AG04450 (cell line): ENCODE measurements around the gene TM9SF3. TPM values are rescaled to one million over a fixed set of nuclear protein-coding genes. Genes with fewer than 3 reads are reported as not detected.

Experiments used
- CTCF ChIA-PET: fragments of 300-600, 350-600 bp; formaldehyde crosslinking; extraction: SDS; loops from one replicate; lab custom pipeline; 2022; ENCODE audit warnings: antibody characterized with exemption, inconsistent platforms; lab: Charles Lee
- POLR2A ChIA-PET: fragments of 350-600 bp; formaldehyde crosslinking; extraction: SDS; loops from one replicate; lab custom pipeline; 2021; ENCODE audit warnings: antibody characterized with exemption, inconsistent platforms; lab: Yijun Ruan, JAX
- DNase-seq: peaks from one replicate; pipeline ENCODE4 v3.0.0-alpha.2; 2011; ENCODE audit warnings: low read depth, low spot score
- H3K27ac ChIP-seq: one replicate; pipeline ENCODE4 v1.5.1; 2012; ENCODE audit warnings: low read depth, low read length, control low read depth
- H3K27me3 ChIP-seq: one replicate; pipeline ENCODE4 v1.6.0; 2012; ENCODE audit warnings: low read length; ENCODE audit not compliant: control insufficient read depth, insufficient read depth
- H3K4me3 ChIP-seq: 2 replicates; pipeline ENCODE4 v1.5.1; 2011; ENCODE audit warnings: mild to moderate bottlenecking, low read depth, low read length, control low read depth
- H3K9me3 ChIP-seq: 2 replicates; pipeline ENCODE4 v1.5.1; 2012; ENCODE audit warnings: low read length; ENCODE audit not compliant: control insufficient read depth, insufficient read depth
- polyA plus RNA-seq: library from polyadenylated mRNA; depleted of rRNA; stranded (reverse); fragments of >200 nt; gene quantifications from 2 replicates; pipeline ENCODE4 v1.2.3, GENCODE V29; 2011
- TF ChIP-seq, protein P1 (sequence below): IDR thresholded peaks from 2 replicates; pipeline ENCODE4 v1.5.1; 2011; ENCODE audit warnings: low read depth, low read length, control low read depth, inconsistent platforms

Gene TM9SF3
- polyA plus RNA-seq, 1 experiment = 90.7 TPM

- TF ChIP-seq, protein P1, sequence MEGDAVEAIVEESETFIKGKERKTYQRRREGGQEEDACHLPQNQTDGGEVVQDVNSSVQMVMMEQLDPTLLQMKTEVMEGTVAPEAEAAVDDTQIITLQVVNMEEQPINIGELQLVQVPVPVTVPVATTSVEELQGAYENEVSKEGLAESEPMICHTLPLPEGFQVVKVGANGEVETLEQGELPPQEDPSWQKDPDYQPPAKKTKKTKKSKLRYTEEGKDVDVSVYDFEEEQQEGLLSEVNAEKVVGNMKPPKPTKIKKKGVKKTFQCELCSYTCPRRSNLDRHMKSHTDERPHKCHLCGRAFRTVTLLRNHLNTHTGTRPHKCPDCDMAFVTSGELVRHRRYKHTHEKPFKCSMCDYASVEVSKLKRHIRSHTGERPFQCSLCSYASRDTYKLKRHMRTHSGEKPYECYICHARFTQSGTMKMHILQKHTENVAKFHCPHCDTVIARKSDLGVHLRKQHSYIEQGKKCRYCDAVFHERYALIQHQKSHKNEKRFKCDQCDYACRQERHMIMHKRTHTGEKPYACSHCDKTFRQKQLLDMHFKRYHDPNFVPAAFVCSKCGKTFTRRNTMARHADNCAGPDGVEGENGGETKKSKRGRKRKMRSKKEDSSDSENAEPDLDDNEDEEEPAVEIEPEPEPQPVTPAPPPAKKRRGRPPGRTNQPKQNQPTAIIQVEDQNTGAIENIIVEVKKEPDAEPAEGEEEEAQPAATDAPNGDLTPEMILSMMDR = no peak
- Histone ChIP-seq H3K4me3 (no peak overlapping the region), H3K27me3 (peaks cover 20% of the 10 kb centered on the region), H3K27ac (no peak overlapping the region), H3K9me3 (peaks cover 5% of the 10 kb centered on the region; the same call in 1 of the 2 replicates)
- DNase-seq = no peak
- ChIA-PET POLR2A (no interaction called here), CTCF (no interaction called here)
Measured at GRCh38 chr10:96509017-96509641, 77.7 kb downstream of the TM9SF3 start.

DNA sequence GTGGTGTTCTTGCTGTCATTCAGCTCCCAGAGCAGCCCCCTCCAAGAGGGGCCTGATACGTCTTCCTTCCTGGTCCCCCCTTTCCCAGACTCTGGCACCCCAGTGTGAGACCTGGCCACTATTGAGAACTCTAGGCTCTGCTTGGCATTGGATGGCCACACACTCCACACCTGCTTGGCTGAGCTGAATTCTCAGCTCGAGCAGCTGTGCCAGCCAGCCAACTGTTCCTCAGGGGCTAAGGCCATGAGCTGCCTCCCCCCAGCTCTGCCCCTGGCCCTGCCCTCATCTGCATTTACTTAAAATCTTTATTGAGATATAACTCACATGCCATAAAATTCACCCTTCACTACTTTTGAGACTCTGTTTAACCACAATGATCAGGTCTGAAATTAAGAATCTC, 79.8 kb downstream of the TM9SF3 start:
- ChIA-PET POLR2A (no interaction called here), CTCF (no interaction called here)
- DNase-seq = no peak
- H3K27ac ChIP-seq = no peak overlapping the region
- H3K4me3 ChIP-seq = no peak overlapping the region
- peaks cover under 1% of the 10 kb centered on the region; the same call in 1 of the 2 replicates for H3K9me3 ChIP-seq
- H3K27me3 ChIP-seq = peaks cover 12% of the 10 kb centered on the region
- TF ChIP-seq, protein P1 = no peak

- no peak overlapping the region for H3K4me3 ChIP-seq
- DNase-seq = no peak
- H3K27ac ChIP-seq = no peak overlapping the region
- ChIA-PET CTCF (no interaction called here), POLR2A (no interaction called here)
- TF ChIP-seq, protein P1 = no peak
- H3K27me3 ChIP-seq = peaks cover 2% of the 10 kb centered on the region
- no peaks in the 10 kb centered on the region for H3K9me3 ChIP-seq
Measured at GRCh38 chr10:96505150-96506136, 81.4 kb downstream of the TM9SF3 start.

- CTCF ChIA-PET = interaction anchor here (2.3 to 2.4 kb wide), 2 partner anchors 8 to 11 kb away, joined by 8 to 9 read pairs; partner anchors contain the start of gene TLL2
- H3K27me3 ChIP-seq = no peaks in the 10 kb centered on the region
- no peak overlapping the region for H3K27ac ChIP-seq
- POLR2A ChIA-PET = no interaction called here
- H3K9me3 ChIP-seq = no peaks in the 10 kb centered on the region
- H3K4me3 ChIP-seq = no peak overlapping the region
- DNase-seq = no peak
- TF ChIP-seq, protein P1 = no peak
Measured at GRCh38 chr10:96502561-96503282, 84.1 kb downstream of the TM9SF3 start.
